ENCODE results near the gene ARHGEF9.

The ARHGEF9 gene

GRCh38 chrX:63738696-63739095 lies 46.3 kb downstream of the ARHGEF9 start:
- POLR2A ChIA-PET = no interaction called here
- DNase-seq = no peak

GRCh38 chrX:63737131-63737921 lies 47.7 kb downstream of the ARHGEF9 start:
- 80% methylated on average over 1 of the region's 3 CpGs for WGBS (ENCODE audit: insufficient coverage)
- Histone ChIP-seq H3K27ac (ENCODE audit: insufficient read depth in 1 of 2, low read depth in 1 of 2, low read length in 2 of 2, poor library complexity in 1 of 2, severe bottlenecking in 2 of 2) (no peak overlapping the region), H3K4me1 (ENCODE audit: control extremely low read depth in 1 of 4, control insufficient read depth in 4 of 4, insufficient read depth in 4 of 4, low read length in 3 of 4) (peaks cover 0 to 6% (median 4%) of the 10 kb centered on the region in 4 experiments), H3K9me3 (ENCODE audit: control extremely low read depth in 1 of 5, control insufficient read depth in 4 of 5, insufficient read depth in 2 of 5, low read depth in 1 of 5, low read length in 4 of 5) (no peaks in the 10 kb centered on the region), H3K4me3 (ENCODE audit: control insufficient read depth in 1 of 7, extremely low read depth in 1 of 7, insufficient read depth in 4 of 7, low read depth in 2 of 7, low read length in 6 of 7) (no peak overlapping the region), H3K27me3 (replicated peaks in 2 of 5; ENCODE audit: control insufficient read depth in 4 of 5, insufficient read depth in 5 of 5, low read length in 4 of 5) (no peaks in the 10 kb centered on the region), H3K36me3 (ENCODE audit: control insufficient read depth in 4 of 4, insufficient read depth in 4 of 4, low read length in 3 of 4) (no peaks in the 10 kb centered on the region)
- ChIA-PET CTCF (no interaction called here), POLR2A (no interaction called here)
- no peak for DNase-seq

More at GRCh38 chrX:63738696-63739095, 46.3 kb downstream of the ARHGEF9 start:
- Histone ChIP-seq H3K27ac (ENCODE audit: insufficient read depth in 1 of 2, low read depth in 1 of 2, low read length in 2 of 2, poor library complexity in 1 of 2, severe bottlenecking in 2 of 2) (no peak overlapping the region), H3K4me3 (ENCODE audit: control insufficient read depth in 1 of 7, extremely low read depth in 1 of 7, insufficient read depth in 4 of 7, low read depth in 2 of 7, low read length in 6 of 7) (no peak overlapping the region), H3K9me3 (ENCODE audit: control extremely low read depth in 1 of 5, control insufficient read depth in 4 of 5, insufficient read depth in 2 of 5, low read depth in 1 of 5, low read length in 4 of 5) (no peaks in the 10 kb centered on the region), H3K4me1 (ENCODE audit: control extremely low read depth in 1 of 4, control insufficient read depth in 4 of 4, insufficient read depth in 4 of 4, low read length in 3 of 4) (peaks cover 0 to 6% (median 4%) of the 10 kb centered on the region in 4 experiments), H3K36me3 (ENCODE audit: control insufficient read depth in 4 of 4, insufficient read depth in 4 of 4, low read length in 3 of 4) (no peaks in the 10 kb centered on the region), H3K27me3 (replicated peaks in 2 of 5; ENCODE audit: control insufficient read depth in 4 of 5, insufficient read depth in 5 of 5, low read length in 4 of 5) (no peaks in the 10 kb centered on the region)
- CTCF ChIA-PET = interaction anchor here (1.0 kb wide), 1 partner anchor 14 kb away, joined by 4 read pairs; no protein-coding TSS in a partner anchor
- WGBS (ENCODE audit: insufficient coverage) = 11% methylated on average over 1 of the region's 1 CpG

- DNase-seq = no peak
- Histone ChIP-seq H3K36me3 (ENCODE audit: control insufficient read depth in 4 of 4, insufficient read depth in 4 of 4, low read length in 3 of 4) (no peaks in the 10 kb centered on the region), H3K27ac (ENCODE audit: insufficient read depth in 1 of 2, low read depth in 1 of 2, low read length in 2 of 2, poor library complexity in 1 of 2, severe bottlenecking in 2 of 2) (no peak overlapping the region), H3K27me3 (replicated peaks in 2 of 5; ENCODE audit: control insufficient read depth in 4 of 5, insufficient read depth in 5 of 5, low read length in 4 of 5) (no peaks in the 10 kb centered on the region), H3K4me3 (ENCODE audit: control insufficient read depth in 1 of 7, extremely low read depth in 1 of 7, insufficient read depth in 4 of 7, low read depth in 2 of 7, low read length in 6 of 7) (no peak overlapping the region), H3K4me1 (ENCODE audit: control extremely low read depth in 1 of 4, control insufficient read depth in 4 of 4, insufficient read depth in 4 of 4, low read length in 3 of 4) (peaks cover 0 to 6% (median 4%) of the 10 kb centered on the region in 4 experiments), H3K9me3 (ENCODE audit: control extremely low read depth in 1 of 5, control insufficient read depth in 4 of 5, insufficient read depth in 2 of 5, low read depth in 1 of 5, low read length in 4 of 5) (no peaks in the 10 kb centered on the region)
- ChIA-PET POLR2A (no interaction called here), CTCF (no interaction called here)
- 56% methylated on average over 1 of the region's 1 CpG for WGBS (ENCODE audit: insufficient coverage)
These were observed 49.1 kb downstream of the ARHGEF9 start for GRCh38 chrX:63735882-63736281.

- ChIA-PET CTCF (no interaction called here), POLR2A (no interaction called here)
- Histone ChIP-seq H3K4me3 (ENCODE audit: control insufficient read depth in 1 of 7, extremely low read depth in 1 of 7, insufficient read depth in 4 of 7, low read depth in 2 of 7, low read length in 6 of 7) (no peak overlapping the region), H3K9me3 (ENCODE audit: control extremely low read depth in 1 of 5, control insufficient read depth in 4 of 5, insufficient read depth in 2 of 5, low read depth in 1 of 5, low read length in 4 of 5) (no peaks in the 10 kb centered on the region), H3K4me1 (ENCODE audit: control extremely low read depth in 1 of 4, control insufficient read depth in 4 of 4, insufficient read depth in 4 of 4, low read length in 3 of 4) (no peaks in the 10 kb centered on the region), H3K36me3 (ENCODE audit: control insufficient read depth in 4 of 4, insufficient read depth in 4 of 4, low read length in 3 of 4) (peaks cover 3 to 17% (median 6%) of the 10 kb centered on the region in 4 experiments), H3K27me3 (replicated peaks in 2 of 5; ENCODE audit: control insufficient read depth in 4 of 5, insufficient read depth in 5 of 5, low read length in 4 of 5) (no peaks in the 10 kb centered on the region), H3K27ac (ENCODE audit: insufficient read depth in 1 of 2, low read depth in 1 of 2, low read length in 2 of 2, poor library complexity in 1 of 2, severe bottlenecking in 2 of 2) (no peak overlapping the region)
- no peak for DNase-seq
- WGBS (ENCODE audit: insufficient coverage) = no CpG with 5 or more reads among the region's 1 CpG
These were observed 64.7 kb downstream of the ARHGEF9 start for GRCh38 chrX:63720293-63720692.

GRCh38 chrX:63719633-63720032 lies 65.4 kb downstream of the ARHGEF9 start:
- CTCF ChIA-PET = no interaction called here
- no peaks in the 10 kb centered on the region for H3K27me3 ChIP-seq (replicated peaks in 2 of 5; ENCODE audit: control insufficient read depth in 4 of 5, insufficient read depth in 5 of 5, low read length in 4 of 5)
- no peaks in the 10 kb centered on the region for H3K9me3 ChIP-seq (ENCODE audit: control extremely low read depth in 1 of 5, control insufficient read depth in 4 of 5, insufficient read depth in 2 of 5, low read depth in 1 of 5, low read length in 4 of 5)
- DNase-seq = no peak
- POLR2A ChIA-PET = no interaction called here
- no peak overlapping the region for H3K4me3 ChIP-seq (ENCODE audit: control insufficient read depth in 1 of 7, extremely low read depth in 1 of 7, insufficient read depth in 4 of 7, low read depth in 2 of 7, low read length in 6 of 7)
- H3K36me3 ChIP-seq (ENCODE audit: control insufficient read depth in 4 of 4, insufficient read depth in 4 of 4, low read length in 3 of 4) = peaks cover 3 to 18% (median 8%) of the 10 kb centered on the region in 4 experiments
- no peak overlapping the region for H3K27ac ChIP-seq (ENCODE audit: insufficient read depth in 1 of 2, low read depth in 1 of 2, low read length in 2 of 2, poor library complexity in 1 of 2, severe bottlenecking in 2 of 2)
- no peaks in the 10 kb centered on the region for H3K4me1 ChIP-seq (ENCODE audit: control extremely low read depth in 1 of 4, control insufficient read depth in 4 of 4, insufficient read depth in 4 of 4, low read length in 3 of 4)

- no peaks in the 10 kb centered on the region for H3K27me3 ChIP-seq (replicated peaks in 2 of 5; ENCODE audit: control insufficient read depth in 4 of 5, insufficient read depth in 5 of 5, low read length in 4 of 5)
- H3K4me3 ChIP-seq (ENCODE audit: control insufficient read depth in 1 of 7, extremely low read depth in 1 of 7, insufficient read depth in 4 of 7, low read depth in 2 of 7, low read length in 6 of 7) = no peak overlapping the region
- WGBS (ENCODE audit: insufficient coverage) = 60% methylated on average over 1 of the region's 2 CpGs
- H3K27ac ChIP-seq (ENCODE audit: insufficient read depth in 1 of 2, low read depth in 1 of 2, low read length in 2 of 2, poor library complexity in 1 of 2, severe bottlenecking in 2 of 2) = no peak overlapping the region
- no peaks in the 10 kb centered on the region for H3K4me1 ChIP-seq (ENCODE audit: control extremely low read depth in 1 of 4, control insufficient read depth in 4 of 4, insufficient read depth in 4 of 4, low read length in 3 of 4)
- DNase-seq = no peak
- peaks cover 3 to 18% (median 8%) of the 10 kb centered on the region in 4 experiments for H3K36me3 ChIP-seq (ENCODE audit: control insufficient read depth in 4 of 4, insufficient read depth in 4 of 4, low read length in 3 of 4)
- ChIA-PET CTCF (no interaction called here), POLR2A (no interaction called here)
- no peaks in the 10 kb centered on the region for H3K9me3 ChIP-seq (ENCODE audit: control extremely low read depth in 1 of 5, control insufficient read depth in 4 of 5, insufficient read depth in 2 of 5, low read depth in 1 of 5, low read length in 4 of 5)
These were observed 66.9 kb downstream of the ARHGEF9 start for GRCh38 chrX:63718010-63718694.

GRCh38 chrX:63713526-63713925 lies 71.5 kb downstream of the ARHGEF9 start:
- Histone ChIP-seq H3K4me1 (ENCODE audit: control extremely low read depth in 1 of 4, control insufficient read depth in 4 of 4, insufficient read depth in 4 of 4, low read length in 3 of 4) (no peaks in the 10 kb centered on the region), H3K9me3 (ENCODE audit: control extremely low read depth in 1 of 5, control insufficient read depth in 4 of 5, insufficient read depth in 2 of 5, low read depth in 1 of 5, low read length in 4 of 5) (no peaks in the 10 kb centered on the region), H3K4me3 (ENCODE audit: control insufficient read depth in 1 of 7, extremely low read depth in 1 of 7, insufficient read depth in 4 of 7, low read depth in 2 of 7, low read length in 6 of 7) (no peak overlapping the region), H3K27me3 (replicated peaks in 2 of 5; ENCODE audit: control insufficient read depth in 4 of 5, insufficient read depth in 5 of 5, low read length in 4 of 5) (no peaks in the 10 kb centered on the region), H3K36me3 (ENCODE audit: control insufficient read depth in 4 of 4, insufficient read depth in 4 of 4, low read length in 3 of 4) (peaks cover 3 to 8% (median 5%) of the 10 kb centered on the region in 4 experiments), H3K27ac (ENCODE audit: insufficient read depth in 1 of 2, low read depth in 1 of 2, low read length in 2 of 2, poor library complexity in 1 of 2, severe bottlenecking in 2 of 2) (no peak overlapping the region)
- POLR2A ChIA-PET = no interaction called here
- no CpG with 5 or more reads among the region's 2 CpGs for WGBS (ENCODE audit: insufficient coverage)
- CTCF ChIA-PET = no interaction called here
- no peak for DNase-seq
